NK-92 (cell line): ENCODE measurements around the gene NCK2.

Experiments used
- DNase-seq: peaks from one replicate; lab custom pipeline; 2025; ENCODE audit not compliant: unreplicated experiment; lab: John Stamatoyannopoulos, UW

The NCK2 gene

GRCh38 chr2:105917226-105917625 is 172.5 kb downstream of the NCK2 start:
- no peak for DNase-seq

GRCh38 chr2:105917688-105918087 is 173.0 kb downstream of the NCK2 start:
- DNase-seq, result no peak

GRCh38 chr2:105919191-105919811 is 174.6 kb downstream of the NCK2 start:
- DNase-seq, result no peak

- DNase-seq, result no peak
These were observed 175.1 kb downstream of the NCK2 start for GRCh38 chr2:105919826-105920225.

- no peak for DNase-seq
These were observed 179.6 kb downstream of the NCK2 start for GRCh38 chr2:105924271-105924670.

GRCh38 chr2:105924932-105925331 is 180.2 kb downstream of the NCK2 start:
- DNase-seq, result no peak

GRCh38 chr2:105925390-105925789 is 180.7 kb downstream of the NCK2 start:
- DNase-seq, result no peak

GRCh38 chr2:105926960-105927678 is 182.4 kb downstream of the NCK2 start:
- no peak for DNase-seq

- DNase-seq, result no peak
These were observed 183.4 kb downstream of the NCK2 start for GRCh38 chr2:105928086-105928485.

GRCh38 chr2:105928563-105928962 is 183.9 kb downstream of the NCK2 start:
- no peak for DNase-seq

GRCh38 chr2:105929516-105929915 is 184.8 kb downstream of the NCK2 start:
- no peak for DNase-seq

GRCh38 chr2:105932582-105932981 is 187.9 kb downstream of the NCK2 start:
- DNase-seq, result no peak

GRCh38 chr2:105933906-105934305 is 189.2 kb downstream of the NCK2 start:
- no peak for DNase-seq

- no peak for DNase-seq
These were observed 189.8 kb downstream of the NCK2 start for GRCh38 chr2:105934467-105934866.

- no peak for DNase-seq
These were observed 190.4 kb downstream of the NCK2 start for GRCh38 chr2:105935063-105935462.

GRCh38 chr2:105936954-105937353 is 192.2 kb downstream of the NCK2 start:
- DNase-seq, result no peak

GRCh38 chr2:105937498-105938097 is 192.9 kb downstream of the NCK2 start:
- DNase-seq, result no peak
